ENCODE measurements around the gene ALOX12.

DNA sequence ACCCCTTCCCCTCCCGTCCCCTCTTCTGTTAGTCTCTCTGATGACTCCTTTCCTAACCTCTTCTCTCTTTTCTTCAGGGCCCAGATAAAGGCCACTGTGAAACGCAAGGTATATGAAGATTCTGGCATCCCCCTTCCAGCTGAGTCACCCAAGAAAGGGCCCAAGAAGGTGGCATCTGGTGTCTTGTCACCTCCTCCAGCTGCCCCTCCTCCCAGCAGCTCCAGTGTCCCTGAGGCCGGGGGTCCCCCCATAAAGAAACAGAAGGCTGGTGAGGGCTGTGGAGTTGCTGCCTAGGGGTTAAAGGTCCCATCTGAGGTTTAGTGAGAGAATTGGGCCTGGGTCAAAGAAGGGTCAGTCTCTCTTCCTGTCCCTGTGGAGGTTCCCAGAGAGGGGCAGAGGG is 20.6 kb downstream of the ALOX12 start:
- TF ChIP-seq, protein P1, sequence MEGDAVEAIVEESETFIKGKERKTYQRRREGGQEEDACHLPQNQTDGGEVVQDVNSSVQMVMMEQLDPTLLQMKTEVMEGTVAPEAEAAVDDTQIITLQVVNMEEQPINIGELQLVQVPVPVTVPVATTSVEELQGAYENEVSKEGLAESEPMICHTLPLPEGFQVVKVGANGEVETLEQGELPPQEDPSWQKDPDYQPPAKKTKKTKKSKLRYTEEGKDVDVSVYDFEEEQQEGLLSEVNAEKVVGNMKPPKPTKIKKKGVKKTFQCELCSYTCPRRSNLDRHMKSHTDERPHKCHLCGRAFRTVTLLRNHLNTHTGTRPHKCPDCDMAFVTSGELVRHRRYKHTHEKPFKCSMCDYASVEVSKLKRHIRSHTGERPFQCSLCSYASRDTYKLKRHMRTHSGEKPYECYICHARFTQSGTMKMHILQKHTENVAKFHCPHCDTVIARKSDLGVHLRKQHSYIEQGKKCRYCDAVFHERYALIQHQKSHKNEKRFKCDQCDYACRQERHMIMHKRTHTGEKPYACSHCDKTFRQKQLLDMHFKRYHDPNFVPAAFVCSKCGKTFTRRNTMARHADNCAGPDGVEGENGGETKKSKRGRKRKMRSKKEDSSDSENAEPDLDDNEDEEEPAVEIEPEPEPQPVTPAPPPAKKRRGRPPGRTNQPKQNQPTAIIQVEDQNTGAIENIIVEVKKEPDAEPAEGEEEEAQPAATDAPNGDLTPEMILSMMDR (conservative IDR thresholded peaks at IDR 0.05; ENCODE audit: low read length), result no peak
- no peak for TF ChIP-seq EZH2phosphoT487 (IDR thresholded peaks at IDR 0.05; ENCODE audit: borderline replicate concordance)

Measured in Loucy (cell line).